Left colon (tissue), 2 donors: ENCODE results near the gene PCBP2. TPM values are rescaled to one million over a fixed set of nuclear protein-coding genes. Genes with fewer than 3 reads are reported as not detected.

Experiments used
- ATAC-seq: fragments of 200-7000 bp; cut with Tn5 transposase; one replicate; pipeline ENCODE4 v1.9.1; 2020; ENCODE audit warnings: mild to moderate bottlenecking, moderate library complexity
- DNase-seq, 2 donors: peaks; one replicate each; pipeline ENCODE4 v3.0.0-alpha.2; 2020
- intact Hi-C, 2 donors: fragments of 100-400 bp; cut with DNase I in 1 of 2; cut with micrococcal nuclease in 1 of 2; formaldehyde crosslinking; loops; one replicate each; pipeline versions ENCODE4 v1.11.2 to v1.14.0; 2022; cut with DNase I, micrococcal nuclease
- total RNA-seq, 2 donors: library from RNA; stranded (reverse); fragmentation: NEBNext Ultra II Directional; extraction: Animal tissue kit (Norgen Biotek cat#: 25700); gene quantifications; one replicate each; pipeline ENCODE4 v1.2.1, GENCODE V29; 2021
- donor health status: DM: no; HTN: no; CAD: no.
- donor health status: DM: yes; HTN: yes; CAD: no.

Gene PCBP2
- total RNA-seq, 2 donors from 2014 or later = 586 to 592 TPM

DNA sequence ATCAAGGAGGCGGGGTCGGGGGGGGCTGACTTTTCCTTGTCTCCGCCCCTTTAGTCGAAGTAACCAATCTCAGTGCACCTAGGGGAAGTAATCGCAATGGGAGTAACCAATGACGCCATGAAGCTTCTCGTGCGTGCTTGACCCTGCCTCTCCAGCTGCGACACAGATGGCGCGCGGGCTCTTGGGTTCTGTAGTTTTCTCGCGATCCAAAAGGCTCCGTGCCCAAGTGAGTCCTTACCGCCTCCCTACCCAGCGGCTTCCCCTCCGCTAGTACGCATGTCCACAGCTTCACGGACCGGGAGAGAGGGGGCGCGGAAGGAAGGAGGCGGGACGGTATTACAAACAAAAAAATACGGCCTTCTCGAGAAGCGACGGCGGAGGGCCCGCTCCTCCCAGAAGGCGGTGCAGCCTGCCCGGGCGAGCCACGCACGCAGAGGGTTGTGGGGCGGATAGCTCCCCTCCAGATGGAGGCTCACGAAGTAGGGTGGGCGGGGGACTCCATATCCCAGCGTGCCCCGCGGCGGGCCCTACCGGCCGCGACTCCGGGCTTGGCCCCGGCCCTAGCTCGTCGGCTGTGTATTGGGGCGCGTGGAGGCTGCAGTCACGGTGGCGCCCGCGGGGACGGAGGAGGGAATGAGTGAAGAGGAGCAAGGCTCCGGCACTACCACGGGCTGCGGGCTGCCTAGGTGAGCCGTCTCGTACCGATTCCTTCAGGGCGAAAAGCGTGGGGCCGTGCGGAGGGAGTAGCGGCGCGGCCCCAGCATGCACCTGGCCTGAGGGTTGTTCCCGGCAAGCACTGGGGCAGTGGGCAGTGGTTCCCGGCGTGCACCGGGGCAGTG is 49.1 kb downstream of the PCBP2 start, which contains the start of gene TARBP2:
Gene TARBP2, plus strand, starts transcription at position 508 of the 839 bp plus-strand sequence. Its CDS starts 126 bp downstream, at position 634.
- peak; percentile 99 for DNase-seq
- peak; percentile 82 for ATAC-seq
- intact Hi-C loops = loop anchor here in 1 of 2 donors (10.0 kb wide), 1 partner anchor 156 kb away; no protein-coding TSS in a partner anchor

DNA sequence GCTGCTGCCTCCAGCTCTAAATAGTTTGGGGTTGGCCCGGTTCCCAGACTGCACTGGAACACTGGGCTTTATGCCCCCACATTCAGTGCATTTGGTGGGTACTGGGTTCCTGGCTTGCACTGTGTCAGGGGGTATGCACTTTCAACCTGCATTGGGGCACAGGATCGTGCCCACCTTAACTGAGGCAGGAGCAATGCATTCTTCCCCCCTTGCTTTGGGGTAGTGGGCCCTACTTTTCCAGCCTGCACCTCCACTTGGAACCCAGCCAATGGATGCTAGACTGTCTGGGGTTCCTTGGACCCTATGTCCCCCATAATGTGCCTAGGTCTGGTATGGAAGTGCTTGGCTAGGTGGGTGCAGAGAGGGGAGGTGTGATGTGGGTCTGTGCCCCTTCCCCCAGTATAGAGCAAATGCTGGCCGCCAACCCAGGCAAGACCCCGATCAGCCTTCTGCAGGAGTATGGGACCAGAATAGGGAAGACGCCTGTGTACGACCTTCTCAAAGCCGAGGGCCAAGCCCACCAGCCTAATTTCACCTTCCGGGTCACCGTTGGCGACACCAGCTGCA is 49.8 kb downstream of the PCBP2 start:
- intact Hi-C loops = loop anchor here in 1 of 2 donors (10.0 kb wide), 1 partner anchor 157 kb away; no protein-coding TSS in a partner anchor
- DNase-seq (peak in 1 of 2 donors; percentile 51), ATAC-seq (no peak)

DNA sequence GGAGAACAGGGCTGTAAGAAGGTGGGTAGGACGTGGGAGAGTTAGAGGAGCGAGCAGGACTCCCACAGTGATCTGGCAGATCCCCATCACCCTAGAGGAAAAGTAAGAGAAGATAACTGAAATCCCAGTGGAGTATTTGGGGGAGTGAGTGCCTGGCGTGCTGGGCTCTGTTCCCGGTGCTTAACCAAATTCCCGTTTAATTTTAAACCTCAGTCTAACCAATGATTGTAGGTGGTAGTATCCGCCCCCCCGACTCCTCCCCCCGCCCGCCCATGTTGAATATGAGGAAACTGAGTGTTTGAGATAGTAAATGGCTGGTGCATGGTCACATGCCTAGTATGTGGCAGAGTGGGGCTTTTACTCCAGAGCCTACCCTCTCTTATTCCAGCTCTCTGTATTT is 50.4 kb downstream of the PCBP2 start:
- no peak for ATAC-seq
- no peak for DNase-seq
- intact Hi-C loops = loop anchor here in 1 of 2 donors (10.0 kb wide), 1 partner anchor 158 kb away; no protein-coding TSS in a partner anchor

DNA sequence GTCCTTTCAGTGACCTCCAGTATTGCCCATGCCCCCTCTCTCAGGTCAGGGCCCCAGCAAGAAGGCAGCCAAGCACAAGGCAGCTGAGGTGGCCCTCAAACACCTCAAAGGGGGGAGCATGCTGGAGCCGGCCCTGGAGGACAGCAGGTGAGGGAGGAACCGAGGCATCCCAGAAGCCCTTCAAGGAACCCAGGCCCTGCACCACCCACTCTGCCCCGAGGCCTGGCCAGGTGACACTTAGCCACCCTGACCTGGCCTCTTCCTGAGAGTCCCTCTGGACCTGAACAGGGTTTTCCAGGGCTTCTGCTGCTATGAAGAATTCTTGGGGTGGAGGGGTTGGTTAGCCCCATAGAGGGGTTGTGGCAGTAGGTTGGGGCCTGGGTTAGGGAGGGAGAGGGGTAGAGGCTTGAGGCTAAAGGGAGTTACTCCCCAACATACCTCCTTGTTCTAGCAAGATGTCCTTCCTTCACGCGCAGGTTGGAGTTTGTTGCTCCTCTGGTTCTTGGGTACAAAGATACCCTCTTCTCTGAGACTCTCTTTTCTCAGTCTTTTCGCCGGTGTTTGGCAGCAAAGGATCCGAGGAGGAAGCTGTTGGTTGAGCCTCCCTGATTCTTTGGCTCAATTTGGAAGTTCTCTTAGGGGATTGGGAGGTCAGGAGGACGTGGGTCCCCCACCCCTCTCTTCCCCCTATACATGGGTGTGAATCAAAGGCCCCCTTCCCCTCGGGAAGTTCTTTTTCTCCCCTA is 51.3 kb downstream of the PCBP2 start:
- intact Hi-C loops = loop anchor here in 1 of 2 donors (10.0 kb wide), 1 partner anchor 158 kb away; no protein-coding TSS in a partner anchor
- ATAC-seq (no peak), DNase-seq (no peak)

DNA sequence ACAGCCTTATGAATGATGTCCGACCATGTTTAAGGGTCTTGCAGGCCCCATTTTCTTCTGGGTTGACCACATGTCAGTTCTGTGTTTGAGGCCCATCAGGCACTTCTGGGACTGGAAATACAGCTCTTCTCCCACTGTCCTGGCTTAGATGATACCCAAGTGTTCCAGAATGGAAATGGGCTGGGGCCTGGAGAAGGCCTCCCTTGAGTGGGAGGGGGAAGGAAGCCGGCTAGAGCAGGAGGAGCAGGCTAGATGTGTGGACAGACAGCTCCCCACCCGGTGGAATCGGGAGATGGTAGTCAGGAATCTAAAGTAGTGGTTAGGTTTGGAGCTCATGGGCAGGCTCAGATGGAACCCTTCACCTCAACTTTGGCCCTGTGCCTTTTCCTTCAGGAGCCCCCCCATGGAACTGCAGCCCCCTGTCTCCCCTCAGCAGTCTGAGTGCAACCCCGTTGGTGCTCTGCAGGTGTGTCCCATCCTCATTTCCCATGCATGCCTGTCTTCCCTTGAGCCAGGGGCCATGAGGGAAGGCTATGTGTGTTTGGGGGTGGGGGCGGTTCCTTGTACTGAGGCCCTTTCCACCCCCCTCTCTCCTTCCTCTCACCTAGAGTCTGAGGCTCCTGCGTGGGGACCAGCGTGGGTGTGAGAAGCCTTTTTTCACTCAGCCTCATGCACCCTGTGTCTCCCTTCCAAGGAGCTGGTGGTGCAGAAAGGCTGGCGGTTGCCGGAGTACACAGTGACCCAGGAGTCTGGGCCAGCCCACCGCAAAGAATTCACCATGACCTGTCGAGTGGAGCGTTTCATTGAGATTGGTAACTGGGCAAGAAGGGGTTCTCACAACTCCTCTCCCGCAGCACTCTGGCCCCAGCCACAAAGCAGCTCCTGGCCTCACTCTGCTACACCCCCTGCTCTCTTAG is 52.4 kb downstream of the PCBP2 start:
- ATAC-seq = no peak
- intact Hi-C loops = loop anchor here in 1 of 2 donors (10.0 kb wide), 1 partner anchor 159 kb away; no protein-coding TSS in a partner anchor

DNA sequence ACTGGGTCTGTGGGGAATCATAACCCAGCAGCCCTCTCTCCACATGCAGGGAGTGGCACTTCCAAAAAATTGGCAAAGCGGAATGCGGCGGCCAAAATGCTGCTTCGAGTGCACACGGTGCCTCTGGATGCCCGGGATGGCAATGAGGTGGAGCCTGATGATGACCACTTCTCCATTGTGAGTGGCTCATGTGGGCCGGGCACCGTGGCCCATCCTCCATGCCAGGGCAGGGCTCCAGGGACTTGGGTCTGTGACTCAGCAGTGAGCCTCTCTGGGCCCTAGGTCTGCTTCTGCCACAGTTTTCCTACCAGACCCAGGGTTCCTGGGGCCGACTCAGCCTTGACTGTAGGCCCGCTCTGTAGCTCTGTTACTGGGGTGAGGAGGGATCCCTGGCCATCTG is 53.2 kb downstream of the PCBP2 start:
- DNase-seq (no peak), ATAC-seq (no peak)
- intact Hi-C loops = loop anchor here in 1 of 2 donors (10.0 kb wide), 1 partner anchor 160 kb away; no protein-coding TSS in a partner anchor

More for the DNA sequence above, 52.4 kb downstream of the PCBP2 start:
- DNase-seq = no peak

DNA sequence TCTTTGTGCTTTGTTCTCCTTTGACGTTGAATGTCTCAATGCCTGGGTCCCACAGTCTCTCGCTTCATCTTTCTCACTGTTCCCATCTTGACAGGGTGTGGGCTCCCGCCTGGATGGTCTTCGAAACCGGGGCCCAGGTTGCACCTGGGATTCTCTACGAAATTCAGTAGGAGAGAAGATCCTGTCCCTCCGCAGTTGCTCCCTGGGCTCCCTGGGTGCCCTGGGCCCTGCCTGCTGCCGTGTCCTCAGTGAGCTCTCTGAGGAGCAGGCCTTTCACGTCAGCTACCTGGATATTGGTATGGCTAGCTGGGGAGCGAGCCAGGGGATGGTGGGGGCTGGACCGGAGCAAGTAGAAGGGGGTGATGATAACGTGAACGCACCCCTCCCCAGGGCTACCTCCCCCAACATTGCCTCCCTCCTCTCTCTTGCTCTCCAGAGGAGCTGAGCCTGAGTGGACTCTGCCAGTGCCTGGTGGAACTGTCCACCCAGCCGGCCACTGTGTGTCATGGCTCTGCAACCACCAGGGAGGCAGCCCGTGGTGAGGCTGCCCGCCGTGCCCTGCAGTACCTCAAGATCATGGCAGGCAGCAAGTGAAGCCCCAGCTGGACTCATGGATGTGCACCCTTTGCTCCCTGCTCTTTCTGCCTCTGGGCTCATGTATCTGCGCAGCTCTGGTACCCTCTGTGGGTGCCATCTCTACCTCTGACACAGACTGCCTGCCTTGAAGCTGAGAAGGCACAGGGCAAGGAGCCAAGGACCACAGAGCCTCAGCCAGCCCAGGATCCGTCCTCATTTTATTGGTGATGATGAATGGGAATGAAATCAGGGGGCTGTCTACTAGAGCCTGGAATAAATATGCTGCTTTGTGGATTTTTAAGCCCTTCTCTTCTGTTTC is 53.9 kb downstream of the PCBP2 start:
- intact Hi-C loops = loop anchor here in 1 of 2 donors (10.0 kb wide), 1 partner anchor 161 kb away; no protein-coding TSS in a partner anchor
- ATAC-seq (no peak), DNase-seq (no peak)

DNA sequence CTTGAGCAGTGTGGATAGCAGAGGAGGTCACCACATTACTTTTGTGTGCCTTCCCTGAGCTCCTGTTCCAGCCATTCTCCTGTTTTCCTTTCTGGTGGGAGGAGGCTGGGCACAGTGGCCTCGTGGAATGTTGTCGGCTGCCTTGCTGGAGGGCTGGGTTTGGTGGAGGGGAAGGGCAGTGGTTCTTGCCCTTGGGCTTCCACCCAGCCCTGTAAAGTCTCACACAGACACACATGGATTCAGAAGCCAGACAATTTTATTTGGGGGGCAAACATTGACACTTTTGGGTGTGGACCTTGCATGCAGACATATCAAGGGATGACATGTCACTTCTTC is 54.5 kb downstream of the PCBP2 start:
- ATAC-seq (no peak), DNase-seq (no peak)
- intact Hi-C loops = loop anchor here in 1 of 2 donors (10.0 kb wide), 1 partner anchor 162 kb away; no protein-coding TSS in a partner anchor

DNA sequence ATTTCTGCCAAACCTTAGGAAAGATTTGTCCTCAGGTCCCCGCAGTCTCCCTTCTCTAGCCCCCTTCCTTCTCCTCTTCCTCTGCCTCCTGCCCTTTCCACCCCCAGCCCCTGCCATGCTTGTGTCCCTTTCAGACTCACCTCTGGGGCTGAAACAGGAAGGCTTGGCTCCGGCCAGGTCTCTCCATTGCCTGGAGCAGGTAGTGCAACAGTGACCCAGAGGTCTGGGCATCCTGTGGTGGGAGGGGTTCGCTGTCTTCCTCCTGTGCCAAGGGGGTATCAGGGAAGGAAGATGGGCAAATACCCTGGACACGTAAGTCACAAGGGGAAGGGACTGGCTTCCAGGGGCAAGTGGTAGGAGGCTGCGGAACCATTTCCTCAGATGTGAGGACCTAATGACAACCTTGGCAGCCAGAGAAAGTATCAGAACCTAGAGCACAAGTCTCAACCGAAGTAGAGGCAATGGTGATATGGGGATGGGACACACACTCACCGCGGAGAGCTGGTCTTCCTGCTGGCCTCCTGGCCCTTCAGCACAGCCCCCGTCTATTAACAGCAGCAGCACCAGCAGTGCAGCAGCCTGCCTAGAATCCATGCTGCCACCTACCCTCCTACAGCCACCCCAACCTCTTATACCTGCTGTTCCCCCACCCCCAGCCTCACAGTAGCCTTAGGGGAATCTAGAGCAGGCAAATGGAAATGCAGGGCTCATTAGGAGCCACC is 55.1 kb downstream of the PCBP2 start, which contains the start of gene NPFF:
Gene NPFF, minus strand, starts transcription at position 604 of the 722 bp plus-strand sequence. Its CDS starts 10 bp downstream, at position 594.
- ATAC-seq = no peak
- no peak for DNase-seq
- intact Hi-C loops = loop anchor here in 1 of 2 donors (10.0 kb wide), 1 partner anchor 162 kb away; no protein-coding TSS in a partner anchor

DNA sequence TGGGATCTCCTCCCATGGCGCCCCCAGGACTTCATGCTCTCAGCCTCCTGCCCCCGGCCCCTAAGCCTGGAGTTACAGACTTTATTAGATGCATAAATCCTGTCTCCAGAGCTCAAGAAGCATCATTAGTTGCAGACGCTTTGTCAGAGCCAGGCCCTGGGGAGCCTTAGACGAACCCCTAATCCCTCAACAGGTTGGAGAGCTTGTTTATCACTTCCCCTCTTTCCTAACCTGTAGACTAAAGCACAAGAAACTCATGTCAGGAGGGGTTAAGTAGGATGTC is 55.6 kb downstream of the PCBP2 start:
- ATAC-seq (no peak), DNase-seq (no peak)
- intact Hi-C loops = loop anchor here in 1 of 2 donors (10.0 kb wide), 1 partner anchor 163 kb away; no protein-coding TSS in a partner anchor

DNA sequence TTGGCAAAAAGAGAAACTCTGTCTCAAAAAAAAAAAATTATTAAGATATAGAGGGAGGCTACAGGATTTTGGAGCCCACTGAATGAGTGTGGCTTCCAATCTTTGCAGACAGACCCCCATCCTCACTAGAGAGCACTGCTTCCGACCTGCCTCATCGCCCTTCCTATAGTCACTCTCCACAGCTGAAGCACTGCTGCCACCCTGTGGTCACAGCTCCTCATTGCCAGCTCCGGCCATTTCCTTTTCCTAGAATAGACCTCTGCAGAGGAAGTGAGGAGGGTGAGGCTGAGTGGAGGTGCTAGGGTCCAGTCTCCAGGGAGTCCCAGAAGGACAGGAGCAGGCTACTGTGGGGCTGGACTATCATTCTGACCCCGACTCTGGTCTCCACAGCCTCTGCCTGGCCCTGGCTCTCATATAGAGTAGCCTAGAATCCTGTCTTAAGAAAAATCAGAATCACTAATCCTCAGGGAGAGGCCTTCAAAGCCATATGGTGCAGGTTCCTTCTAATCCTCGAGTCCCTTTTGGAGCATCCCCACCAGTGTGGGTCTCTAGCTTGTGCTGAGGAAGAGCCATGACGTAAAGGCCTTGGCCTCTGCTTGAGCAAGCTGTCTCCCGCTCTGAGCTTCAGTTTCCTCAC is 56.8 kb downstream of the PCBP2 start:
- intact Hi-C loops = loop anchor here in 1 of 2 donors (10.0 kb wide), 1 partner anchor 164 kb away; no protein-coding TSS in a partner anchor
- ATAC-seq (peak; percentile 84), DNase-seq (peak; percentile 73 to 88)

DNA sequence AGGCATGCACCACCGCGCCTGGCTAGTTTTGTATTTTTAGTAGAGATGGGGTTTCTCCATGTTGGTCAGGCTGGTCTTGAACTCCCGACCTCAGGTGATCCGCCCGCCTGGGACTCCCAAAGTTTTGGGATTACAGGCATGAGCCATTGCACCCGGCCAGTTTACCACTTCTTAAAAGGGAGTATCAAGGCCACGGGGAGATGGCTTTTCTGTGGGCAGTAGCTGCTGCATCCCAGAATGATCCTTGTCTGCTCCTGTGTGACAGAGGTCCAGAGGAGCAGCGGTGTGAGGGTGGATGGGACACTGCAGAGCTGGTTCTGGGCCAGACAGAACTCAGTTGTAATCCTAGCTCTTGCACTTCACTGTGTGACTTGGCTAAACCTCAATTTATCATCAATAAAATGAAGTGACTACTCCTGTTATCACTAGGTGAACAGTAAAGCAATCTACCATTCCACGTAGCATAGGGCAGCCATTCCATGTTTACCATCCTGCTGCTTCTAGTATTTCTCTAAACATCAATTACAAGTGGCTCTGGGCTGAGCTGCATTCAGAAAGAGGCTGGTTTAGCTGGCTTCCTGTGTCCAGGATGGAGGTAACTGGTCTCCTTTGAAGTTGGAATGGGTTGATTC is 58.4 kb downstream of the PCBP2 start:
- ATAC-seq = peak; percentile 32
- no peak for DNase-seq
- intact Hi-C loops = no loop called here

DNA sequence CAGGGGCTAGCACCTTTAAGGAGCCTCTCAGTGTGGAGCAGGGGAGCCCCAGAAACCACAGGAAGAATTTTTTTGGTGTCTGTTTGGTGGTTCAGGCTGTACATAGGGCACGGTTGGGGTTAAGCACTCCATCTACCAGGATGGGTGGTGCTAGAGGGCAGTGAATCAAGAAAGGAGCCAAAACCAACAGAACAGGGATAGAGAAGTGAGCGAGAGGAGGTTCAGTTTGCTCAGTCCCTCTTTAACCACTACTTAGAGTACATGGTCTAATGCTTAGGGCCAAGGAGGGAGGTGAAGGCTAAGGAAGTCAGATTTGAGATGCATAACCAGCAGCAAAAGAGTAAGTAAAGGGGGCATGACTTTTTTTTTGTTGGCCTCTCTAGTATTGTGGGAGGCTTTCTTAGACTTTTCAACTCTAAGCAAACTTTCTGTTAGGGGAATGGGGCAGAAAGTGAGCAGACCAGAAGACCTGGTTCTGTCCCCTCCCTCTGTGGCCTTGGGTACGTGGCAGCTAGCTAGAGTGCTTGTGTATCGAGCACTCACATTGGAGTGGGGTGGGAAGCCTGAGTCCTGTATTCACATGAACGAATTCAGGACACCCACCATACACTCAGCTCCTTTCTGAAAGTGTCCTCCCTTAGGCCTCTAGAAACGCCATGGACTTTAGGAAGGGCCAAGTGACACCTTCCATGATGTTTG is 62.0 kb downstream of the PCBP2 start:
- ATAC-seq (no peak), DNase-seq (no peak)
- intact Hi-C loops = no loop called here

DNA sequence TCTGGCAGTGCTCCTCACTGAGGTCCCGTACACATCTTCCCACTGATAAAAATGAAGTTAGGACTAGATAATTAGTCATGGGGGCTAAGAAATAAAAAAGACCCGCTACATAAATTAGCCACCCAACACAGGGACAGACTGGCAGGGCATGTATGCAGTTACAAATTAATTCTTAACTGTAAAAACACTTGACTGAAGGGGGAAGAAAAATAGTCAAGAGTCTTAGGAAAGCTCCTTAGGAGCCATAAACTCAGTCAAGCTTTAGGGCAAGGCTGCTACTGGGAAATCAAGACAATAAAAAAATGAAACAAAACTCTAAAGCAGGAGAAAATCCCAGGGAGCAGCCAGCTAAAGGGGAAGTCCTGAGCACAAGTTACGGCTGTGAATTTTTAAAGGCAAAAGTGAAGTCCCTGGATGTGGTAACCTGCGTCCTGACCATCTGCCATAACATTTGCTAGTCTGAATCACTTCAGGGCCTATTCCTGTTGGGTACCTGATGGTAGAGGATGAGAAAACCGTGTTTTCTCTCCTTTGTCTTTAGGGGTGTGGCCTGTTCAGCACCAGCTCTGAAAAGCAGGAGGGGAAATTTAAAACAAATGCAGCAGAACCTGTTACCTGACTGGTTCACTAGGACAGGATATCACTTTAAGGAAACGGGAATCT is 62.9 kb downstream of the PCBP2 start:
- intact Hi-C loops = no loop called here
- DNase-seq (no peak), ATAC-seq (no peak)
